NOMO-1 treated with dmso at 0.1 percent for 144 hours (cell line): ENCODE measurements around the gene FLYWCH2.
"Not testable (repeated sequence)": the region's sequence is repeated elsewhere in the genome, so short reads cannot be mapped to it uniquely, and the experiment has no call there.

Experiments used
- DNase-seq: peaks from one replicate; lab custom pipeline; 2025; ENCODE audit not compliant: unreplicated experiment; lab: John Stamatoyannopoulos, UW

The FLYWCH2 gene

GRCh38 chr16:2937170-2937569 lies 54.2 kb downstream of the FLYWCH2 start:
- no peak for DNase-seq

GRCh38 chr16:2938206-2938605 lies 55.2 kb downstream of the FLYWCH2 start:
- DNase-seq = no peak

GRCh38 chr16:2939968-2940367 lies 57.0 kb downstream of the FLYWCH2 start:
- no peak for DNase-seq

- no peak for DNase-seq
Observed at GRCh38 chr16:2942045-2942444, 59.0 kb downstream of the FLYWCH2 start.

- DNase-seq = not testable (repeated sequence)
Observed at GRCh38 chr16:2943716-2944115, 60.7 kb downstream of the FLYWCH2 start.

- no peak for DNase-seq
Observed at GRCh38 chr16:2946649-2947048, 63.6 kb downstream of the FLYWCH2 start.
